ENCODE data around the gene CDK9. TPM values are rescaled to one million over a fixed set of nuclear protein-coding genes. Genes with fewer than 3 reads are reported as not detected.
"Not testable (repeated sequence)": the region's sequence is repeated elsewhere in the genome, so short reads cannot be mapped to it uniquely, and the experiment has no call there.

CDK9 gene
- 47.7 and 56.1 TPM in 2 replicates for total RNA-seq (2014; rRNA removed; shearing (Covaris generic))

DNA sequence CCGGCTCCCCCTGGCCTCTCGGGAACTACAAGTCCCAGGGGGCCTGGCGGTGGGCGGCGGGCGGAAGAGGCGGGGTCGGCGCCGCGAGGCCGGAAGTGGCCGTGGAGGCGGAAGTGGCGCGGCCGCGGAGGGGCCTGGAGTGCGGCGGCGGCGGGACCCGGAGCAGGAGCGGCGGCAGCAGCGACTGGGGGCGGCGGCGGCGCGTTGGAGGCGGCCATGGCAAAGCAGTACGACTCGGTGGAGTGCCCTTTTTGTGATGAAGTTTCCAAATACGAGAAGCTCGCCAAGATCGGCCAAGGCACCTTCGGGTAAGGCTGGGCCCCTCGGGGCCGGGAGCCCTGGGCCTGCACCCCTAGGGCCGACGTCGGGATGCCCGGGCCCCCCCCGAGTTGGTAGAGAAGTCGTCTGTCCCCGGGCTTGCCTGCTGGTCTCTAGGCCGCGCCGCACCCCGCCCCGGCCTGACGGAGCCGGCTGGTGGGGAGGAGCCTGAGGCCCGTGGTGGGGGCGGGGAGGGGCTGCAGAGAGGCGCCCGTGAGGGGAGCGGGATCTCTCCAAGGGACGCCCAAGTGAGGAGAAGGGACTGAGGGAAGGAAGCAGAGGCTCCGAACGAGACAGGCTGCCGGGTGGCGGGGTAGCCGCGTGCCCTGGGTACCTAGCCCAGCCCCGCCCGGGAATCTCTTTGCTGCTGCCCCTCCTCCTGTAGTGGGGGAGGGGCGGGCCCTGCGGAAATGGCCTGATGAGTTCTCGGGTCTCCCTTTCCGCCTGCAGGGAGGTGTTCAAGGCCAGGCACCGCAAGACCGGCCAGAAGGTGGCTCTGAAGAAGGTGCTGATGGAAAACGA lies at the start of gene CDK9:
Gene CDK9, plus strand, starts transcription at position 102 of the 840 bp plus-strand sequence. Its CDS starts 115 bp downstream, at position 217.
- DNase-seq (ENCODE audit: low read depth) = peak; percentile 97

DNA sequence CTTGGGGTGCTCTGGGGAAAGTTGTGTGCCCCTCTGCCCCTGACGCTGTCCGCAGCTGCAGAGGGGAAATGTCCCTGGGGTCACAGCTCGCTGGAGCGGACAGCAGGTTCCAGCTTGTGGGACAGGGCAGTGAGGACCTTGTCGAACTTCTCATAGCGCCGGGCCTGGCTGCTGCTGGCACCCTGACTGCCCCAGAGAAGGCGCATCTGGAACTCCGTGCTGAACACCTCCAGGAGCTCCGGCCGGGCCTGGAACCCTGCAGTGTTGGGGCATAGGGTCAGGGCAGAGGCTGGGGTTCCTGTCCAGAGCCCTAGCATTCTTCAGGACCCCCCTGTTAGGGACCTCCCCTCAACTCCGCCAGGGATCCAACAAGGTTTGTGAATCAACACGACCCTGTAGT lies 47.2 kb upstream of the CDK9 start:
- no peak for DNase-seq (ENCODE audit: low read depth)

DNA sequence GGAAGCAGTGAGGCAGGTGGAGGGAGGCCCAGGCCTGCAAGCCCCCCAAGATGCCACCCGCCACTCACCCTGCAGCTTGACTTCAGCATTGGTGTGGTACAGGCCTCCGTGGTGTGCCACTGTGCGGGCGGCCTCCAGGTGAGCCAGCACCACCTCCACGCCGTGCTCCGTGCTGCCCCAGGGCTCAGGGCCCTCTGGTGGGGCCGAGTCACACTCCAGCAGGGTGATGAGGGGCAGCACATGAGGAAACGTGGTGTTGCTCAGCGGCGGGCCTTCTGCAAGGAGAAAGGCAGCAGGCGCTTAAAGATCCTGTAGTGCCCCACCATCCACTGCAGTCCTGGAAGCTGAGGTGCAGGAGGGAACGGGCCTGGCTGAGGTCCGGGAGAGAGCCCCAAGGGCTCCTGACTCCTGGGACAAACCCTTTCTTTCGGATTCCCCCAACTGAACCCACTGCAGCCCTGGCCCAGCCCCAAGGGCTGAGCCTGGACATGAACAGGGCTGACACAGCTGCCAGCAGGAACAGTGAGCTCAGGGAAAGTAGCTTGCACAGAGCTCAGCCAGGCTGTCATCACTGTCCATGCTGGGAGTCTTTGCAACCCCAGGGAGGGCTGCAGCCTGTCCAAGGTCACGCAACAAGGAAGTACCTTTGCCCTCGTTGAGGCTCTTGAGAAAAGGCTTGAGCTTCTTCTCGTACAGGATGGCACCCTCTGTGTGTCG lies 46.1 kb upstream of the CDK9 start:
- DNase-seq (ENCODE audit: low read depth) = no peak

DNA sequence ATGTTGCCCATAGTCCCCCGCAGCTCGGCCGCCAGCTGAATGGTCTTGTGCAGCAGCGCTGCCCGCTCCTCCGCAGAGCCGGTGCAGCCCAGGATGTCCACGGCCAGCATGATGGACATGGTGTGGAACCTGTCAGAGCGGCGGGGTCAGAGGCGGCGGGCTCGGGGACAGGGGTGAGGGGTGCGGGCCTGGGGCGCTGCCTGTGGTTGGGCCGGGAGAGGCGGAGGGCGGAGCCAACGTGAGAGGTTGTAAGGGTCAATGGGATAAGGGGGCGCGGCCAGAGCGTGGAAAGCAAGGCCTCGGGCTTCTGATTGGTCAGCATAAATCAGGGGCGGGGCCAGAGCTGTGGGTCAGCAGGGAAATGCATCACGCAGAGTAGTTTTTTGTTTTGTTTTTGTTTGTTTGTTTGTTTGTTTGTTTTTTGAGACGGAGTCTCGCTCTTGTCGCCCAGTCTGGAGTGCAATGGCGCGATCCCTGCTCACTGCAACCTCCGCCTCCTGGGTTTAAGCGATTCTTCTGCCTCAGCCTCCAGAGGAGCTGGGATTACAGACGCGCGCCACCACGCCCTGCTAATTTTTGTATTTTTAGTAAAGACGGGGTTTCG lies 43.9 kb upstream of the CDK9 start:
- DNase-seq (ENCODE audit: low read depth) = peak; percentile 76

DNA sequence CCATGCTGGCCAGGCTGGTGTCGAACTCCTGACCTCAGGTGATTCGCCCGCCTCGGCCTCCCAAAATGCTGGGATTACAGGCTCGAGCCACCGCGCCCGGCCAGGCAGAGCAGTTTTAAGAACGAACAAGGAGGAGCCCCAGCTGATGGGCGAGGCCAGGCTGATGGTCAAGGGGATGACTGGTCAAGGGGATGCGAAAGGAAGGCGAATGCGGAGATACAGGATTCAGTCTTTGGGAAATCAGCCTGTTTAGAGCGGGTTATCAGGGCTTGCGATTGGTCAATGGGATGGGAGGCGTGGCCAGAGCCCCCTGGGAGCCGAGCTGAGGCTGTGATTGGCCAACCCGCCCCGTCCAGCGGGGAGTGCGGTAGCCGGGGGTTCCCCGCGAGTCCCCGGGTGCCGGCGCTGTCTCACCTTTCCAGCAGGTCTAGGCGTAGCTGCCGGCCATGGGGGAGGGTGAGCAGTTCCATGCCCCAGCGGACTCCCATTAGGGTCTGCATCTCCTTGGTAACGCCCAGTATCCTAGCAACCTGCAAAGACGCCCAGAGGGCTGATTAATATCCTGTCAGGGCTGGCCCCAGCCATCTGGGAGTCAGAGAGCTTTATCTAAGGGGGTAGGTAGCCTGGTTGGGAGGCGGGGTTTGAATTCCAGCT lies 43.3 kb upstream of the CDK9 start:
- DNase-seq (ENCODE audit: low read depth) = peak; percentile 94

DNA sequence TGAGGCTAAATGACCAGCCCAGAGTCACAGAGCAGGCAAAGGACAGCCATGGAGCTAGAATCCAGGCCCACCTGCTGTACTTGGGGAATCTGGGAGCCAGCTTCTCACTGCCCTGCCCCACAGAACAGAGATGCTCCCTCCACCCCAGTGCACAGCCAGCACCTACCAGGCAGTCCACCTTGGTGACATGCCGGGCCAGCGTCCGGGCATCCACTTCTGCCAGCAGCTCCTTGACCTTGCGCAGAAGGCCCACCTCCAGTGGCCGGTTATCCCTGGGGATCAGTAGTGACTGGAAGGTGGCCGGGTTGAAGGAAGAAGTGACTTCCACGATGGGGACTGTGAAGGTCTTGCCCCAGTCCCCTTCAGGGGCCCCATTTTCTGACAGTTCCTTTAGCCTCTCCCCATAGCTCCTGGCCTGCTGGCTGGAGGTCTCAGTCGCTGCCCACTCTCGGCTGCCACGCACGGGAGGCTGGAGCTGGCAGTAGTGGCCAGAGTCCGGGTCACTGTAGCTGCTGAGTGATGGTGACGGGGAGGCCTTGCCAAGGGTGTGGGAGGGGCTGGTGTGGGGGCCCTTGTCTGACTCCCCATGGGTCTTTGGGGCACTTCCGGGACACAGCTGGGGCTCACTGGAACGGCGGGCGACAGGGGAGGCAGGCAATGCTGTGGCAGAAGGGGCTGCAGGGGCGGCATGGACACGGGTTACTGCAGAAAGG lies 41.3 kb upstream of the CDK9 start:
- DNase-seq (ENCODE audit: low read depth) = no peak

DNA sequence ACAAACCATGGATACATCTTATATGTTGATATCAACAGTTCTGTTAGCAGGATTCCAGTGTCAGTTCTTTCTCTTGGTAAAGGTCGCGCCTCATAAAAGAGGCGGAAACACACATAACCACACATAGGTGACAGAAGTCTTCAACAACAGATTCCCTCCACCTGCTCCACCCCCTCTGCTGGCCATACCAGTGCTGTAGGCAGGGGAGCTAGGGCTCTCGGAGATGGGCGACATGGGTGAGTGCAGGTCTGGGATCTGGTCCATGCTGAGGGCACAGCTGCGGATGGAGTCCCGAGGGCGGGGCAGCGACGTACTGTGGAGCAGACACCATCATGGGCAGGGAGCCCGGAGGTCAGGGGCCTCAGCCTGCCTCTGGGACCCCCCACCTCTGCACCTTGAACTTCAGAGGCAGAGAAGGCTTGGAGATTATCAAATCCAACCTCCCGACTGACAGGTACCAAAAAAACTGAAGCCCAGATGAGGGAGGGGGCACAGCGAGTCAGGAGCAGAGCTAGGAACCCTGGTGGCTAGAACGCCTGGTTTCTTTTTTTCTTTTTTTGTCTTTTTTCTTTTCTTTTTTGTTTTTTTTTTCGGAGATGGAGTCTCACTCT lies 38.8 kb upstream of the CDK9 start:
- no peak for DNase-seq (ENCODE audit: low read depth)

DNA sequence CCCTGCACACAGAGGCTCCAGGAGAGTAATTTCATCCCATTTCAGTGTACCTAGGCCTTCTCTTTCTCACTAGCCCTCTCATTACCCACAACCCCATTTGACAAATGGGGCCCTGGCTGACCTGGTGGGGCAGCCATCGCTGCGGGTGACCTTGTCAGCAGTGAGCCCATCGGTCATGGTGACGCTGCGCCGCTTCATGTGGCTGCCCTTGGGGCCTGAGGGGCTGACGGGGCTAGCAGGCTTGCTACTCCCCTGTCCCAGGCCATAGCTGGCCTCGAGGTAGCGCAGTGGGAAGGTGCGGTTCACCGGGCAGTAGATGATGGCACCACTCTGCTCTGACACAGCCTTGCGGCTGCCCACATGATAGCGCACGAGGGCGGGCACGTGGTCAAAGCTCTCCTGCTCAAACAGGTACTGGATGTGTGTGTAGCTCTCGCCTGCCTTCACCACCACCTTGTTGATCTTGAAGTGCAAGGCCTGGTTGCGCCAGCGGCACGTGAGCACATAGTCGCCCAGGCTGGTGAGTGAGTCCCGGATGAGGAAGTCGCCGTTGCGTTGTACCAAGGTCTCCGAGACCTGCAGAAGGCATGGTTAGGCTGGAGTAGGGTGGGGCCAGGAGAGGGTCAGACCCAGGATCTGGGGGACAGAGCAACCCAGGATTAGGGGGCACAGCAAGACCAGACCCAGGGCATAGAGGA lies 36.6 kb upstream of the CDK9 start:
- DNase-seq (ENCODE audit: low read depth) = no peak

DNA sequence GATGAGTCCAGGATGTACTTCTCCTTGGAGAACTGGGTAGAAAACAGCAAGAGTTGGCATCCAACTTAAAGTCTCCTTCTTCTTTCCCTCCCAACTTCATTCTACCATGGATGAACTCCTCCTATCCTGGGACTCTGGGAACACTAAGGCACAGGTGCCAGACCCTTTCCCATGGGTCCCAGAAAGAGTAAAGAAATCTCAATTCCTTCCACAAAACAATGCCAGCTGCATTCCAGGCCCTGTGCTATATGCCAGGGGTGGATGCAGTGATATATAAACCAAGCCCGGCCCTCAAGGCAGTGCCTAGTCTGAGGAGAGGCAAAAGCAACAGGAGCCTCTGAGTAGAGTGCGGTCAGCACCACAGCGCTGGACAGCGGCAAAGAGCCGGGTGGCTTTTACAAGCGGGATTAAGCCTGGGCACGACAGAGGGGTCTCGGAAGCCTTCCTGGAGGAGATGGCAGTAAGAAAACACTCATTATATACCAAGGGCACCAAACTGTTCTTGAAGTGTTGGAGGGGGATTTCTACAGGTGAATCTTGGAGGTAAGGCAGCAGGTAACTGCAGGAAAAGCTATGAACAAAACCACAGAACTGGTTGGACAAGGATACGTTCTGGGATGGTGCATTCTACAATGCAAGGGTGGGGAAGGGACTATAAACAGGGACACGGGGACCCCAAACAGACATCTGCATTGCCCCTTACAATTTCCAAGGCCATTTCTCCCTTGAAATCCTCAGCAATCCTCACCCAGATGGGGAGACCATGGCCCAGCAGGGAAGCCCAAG lies 34.4 kb upstream of the CDK9 start:
- no peak for DNase-seq (ENCODE audit: low read depth)

DNA sequence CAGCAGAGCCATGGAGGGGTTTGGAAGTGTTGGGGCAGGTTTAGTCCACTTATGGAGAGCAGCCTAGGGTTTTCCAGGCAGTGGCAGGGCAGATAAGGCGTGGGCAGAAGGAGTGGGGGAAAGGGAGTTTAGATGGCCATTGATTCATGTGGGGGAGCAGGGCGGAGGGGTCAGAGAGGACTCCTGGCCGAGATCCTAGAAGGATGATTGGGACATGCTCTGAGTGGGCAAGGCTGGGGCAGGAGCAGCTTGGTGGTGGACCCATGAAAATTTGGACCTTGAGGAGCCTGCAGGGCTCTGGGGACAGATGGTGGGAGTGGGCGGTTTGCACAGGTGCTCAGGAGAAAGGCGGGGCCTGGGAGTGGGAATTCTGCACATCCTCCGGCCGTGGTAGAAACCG lies 32.7 kb upstream of the CDK9 start:
- DNase-seq (ENCODE audit: low read depth) = no peak

DNA sequence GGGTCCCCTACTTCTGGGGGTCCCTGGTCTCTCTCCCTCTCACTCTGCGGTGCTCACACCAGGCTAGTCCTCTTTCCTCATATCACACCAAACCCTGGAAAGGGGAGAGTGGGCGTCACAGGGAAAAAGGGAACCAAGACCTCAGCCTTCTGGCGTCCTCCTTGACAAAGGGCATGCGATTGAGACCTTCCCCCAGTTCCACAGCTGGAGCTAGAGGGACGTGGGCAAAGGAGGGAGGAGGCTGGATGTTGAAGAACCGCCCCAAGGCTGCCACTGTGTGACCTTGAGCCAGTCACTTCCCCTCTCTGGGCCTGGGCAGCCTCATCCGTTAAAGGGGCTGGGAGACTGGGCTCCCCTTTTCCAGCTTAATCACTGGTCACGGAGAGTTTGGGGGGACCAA lies 32.2 kb upstream of the CDK9 start:
- DNase-seq (ENCODE audit: low read depth) = no peak

DNA sequence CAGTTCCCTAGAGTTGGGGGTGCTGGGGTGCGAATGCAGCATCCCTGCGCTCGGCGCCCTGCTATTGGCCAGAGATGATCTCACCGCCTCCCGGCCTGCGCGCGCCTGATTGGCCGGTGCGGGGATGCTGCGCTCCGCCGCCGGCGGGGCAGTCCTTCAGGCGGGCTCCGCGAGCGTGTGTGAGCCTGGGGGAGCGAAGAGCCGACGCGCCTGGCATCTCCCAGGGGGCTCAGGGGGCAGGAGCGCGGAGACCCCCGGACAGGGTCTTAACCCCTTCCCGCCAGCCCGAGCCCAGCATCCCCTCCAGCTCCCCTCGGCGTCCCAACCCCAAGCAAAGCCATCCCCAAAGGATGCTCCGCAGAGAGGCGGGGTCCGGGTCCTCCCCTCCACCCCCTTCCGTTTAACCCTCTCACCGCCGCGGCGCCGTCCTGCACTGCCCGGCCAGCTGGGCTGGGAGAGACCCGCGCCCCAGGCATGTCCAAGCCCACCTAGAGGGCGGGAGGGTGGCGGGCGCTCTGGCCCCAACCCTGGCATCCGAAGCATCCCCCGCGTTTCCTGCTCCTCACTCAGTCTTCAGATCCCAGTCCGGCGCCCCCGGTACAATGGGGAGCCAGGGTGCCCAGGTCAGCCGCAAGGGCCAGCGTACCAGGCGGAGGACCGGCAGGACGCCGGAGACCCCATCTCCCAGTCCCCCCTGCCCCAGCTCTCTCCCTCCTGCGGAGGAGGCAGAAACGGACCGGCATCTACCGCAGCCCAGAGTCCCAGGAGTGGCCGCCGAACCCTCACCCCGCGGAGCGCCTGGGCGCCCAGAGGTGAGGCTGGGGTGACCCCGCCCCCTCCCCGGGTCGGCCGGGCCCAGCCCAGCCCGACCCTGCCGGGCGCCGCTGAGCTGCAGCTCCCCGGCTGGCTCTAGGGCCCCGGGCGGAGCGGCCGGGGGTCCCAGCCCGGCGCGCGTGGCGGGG lies 31.5 kb upstream of the CDK9 start:
- peak; percentile 61 for DNase-seq (ENCODE audit: low read depth)

DNA sequence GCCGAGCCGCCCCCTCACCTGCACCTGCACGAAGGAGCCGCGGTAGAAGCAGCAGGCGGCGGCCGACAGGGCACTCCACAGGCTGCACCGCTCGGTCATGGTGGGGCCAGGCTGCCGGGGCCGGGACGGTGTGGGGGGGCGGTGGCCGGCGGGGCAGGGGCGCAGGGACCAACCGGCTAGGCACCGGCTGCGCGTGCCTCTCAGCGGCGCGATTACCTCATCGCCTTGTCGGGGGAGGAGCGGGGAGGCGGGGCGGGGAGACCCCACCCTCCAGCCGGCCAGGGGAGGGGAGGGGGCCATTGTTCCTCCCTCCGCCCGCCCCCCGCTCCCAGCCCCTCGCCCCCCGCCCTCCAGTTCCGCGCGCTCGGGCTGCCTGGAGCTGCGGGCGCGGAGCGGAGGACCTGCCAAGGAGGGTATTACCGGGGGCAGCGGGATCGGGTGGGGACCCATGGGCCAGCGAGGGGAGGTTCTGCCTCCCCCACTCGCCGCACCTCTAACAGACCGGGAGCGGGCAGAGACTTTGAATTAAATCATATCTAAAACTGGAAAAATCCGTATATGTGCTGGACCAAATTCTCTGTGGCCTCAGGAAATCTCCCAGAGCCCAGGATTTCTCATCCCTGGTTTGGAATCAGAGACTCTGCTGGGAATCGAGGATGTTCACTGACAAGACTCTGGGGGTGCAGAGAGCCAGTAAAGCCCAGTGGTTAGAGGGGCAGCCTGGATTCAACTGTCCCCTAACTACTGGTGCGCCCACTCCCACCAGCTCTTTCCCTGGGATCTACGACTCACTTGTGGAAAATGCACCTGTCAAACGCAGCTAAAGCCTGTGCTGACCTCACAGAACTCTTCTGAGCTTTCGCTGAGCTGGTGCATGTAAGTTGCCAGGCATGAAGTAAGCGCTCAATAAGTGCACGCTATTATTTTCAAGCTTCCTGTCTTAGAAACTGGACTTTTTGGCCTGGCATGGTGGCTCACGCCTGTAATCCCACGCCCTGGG lies 30.5 kb upstream of the CDK9 start:
- no peak for DNase-seq (ENCODE audit: low read depth)

DNA sequence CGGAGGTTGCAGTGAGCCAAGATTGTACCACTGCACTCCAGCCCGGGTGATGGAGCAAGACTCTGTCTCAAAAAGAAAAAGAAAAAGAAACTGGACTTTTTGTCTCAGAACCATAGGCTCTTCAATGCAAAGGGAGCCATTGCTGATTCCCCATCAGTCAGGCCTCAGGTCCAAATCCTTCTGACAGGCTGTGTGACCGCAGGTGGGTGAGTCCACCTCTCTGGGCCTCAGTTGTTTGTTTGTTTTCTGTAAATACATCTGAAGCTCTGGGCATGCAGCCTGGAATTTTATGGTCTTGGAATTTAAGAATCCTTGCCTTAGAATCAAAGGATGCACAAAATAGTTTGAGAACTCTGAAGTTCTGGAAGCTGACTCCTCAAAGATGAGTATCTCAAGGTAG lies 29.6 kb upstream of the CDK9 start:
- DNase-seq (ENCODE audit: low read depth) = no peak

DNA sequence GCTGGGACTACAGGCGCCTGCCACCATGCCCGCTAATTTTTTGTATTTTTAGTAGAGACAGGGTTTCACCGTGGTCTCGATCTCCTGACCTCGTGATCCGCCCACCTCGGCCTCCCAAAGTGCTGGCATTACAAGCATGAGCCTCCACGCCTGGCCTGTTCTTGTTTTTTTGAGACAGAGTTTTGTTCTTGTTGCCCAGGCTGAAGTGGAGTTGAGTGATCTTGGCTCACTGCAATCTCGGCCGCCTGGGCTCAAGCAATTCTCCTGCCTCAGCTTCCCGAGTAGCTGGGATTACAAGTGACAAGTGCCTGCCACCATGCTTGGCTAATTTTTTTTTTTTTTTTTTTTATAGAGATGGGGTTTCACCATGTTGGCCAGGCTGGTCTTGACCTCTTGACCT lies 29.1 kb upstream of the CDK9 start:
- not testable (repeated sequence) for DNase-seq (ENCODE audit: low read depth)

DNA sequence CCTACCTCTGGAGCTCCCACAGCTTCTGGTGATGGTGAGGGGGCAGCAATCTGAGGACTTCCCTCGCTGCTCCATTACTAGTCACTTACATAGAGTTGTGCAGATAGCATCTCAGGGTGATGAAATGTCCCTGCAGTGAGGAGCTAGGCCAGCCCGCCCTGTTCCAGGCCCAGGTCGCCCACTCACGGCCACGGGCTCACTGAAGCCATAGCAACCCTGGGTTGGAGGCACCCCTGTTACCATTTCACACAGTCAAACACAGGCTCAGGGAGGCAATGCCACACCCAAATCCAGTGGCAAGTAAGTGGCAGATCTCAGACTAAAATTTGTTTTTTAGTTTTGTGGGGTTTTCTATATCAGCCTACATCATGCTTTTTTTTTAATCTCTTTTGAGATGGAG lies 27.0 kb upstream of the CDK9 start:
- no peak for DNase-seq (ENCODE audit: low read depth)

DNA sequence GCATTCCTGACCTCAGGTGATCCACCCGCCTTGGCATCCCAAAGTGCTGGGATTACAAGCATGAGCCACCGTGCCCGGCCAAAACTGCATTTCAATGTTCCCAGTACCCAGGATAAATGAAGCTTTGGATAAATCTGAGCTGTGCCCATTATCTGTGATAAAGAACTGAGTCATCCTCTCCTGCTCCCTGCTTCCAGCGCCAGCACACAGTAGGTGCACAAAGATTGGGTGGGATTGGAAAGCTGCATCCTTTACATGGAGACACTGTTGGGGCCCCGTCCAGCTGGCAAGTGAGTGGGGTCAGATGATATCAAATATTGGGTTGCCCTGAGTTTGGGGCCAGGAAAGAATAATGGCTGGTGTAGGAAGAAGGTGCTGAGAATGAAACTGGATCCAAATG lies 24.8 kb upstream of the CDK9 start:
- DNase-seq (ENCODE audit: low read depth) = no peak
